Measurements from ENCODE around the gene IGIP. TPM values are rescaled to one million over a fixed set of nuclear protein-coding genes. Genes with fewer than 3 reads are reported as not detected.

Gene IGIP
- total RNA-seq, 1 donor from 2014 or later: 10.1 TPM

DNA sequence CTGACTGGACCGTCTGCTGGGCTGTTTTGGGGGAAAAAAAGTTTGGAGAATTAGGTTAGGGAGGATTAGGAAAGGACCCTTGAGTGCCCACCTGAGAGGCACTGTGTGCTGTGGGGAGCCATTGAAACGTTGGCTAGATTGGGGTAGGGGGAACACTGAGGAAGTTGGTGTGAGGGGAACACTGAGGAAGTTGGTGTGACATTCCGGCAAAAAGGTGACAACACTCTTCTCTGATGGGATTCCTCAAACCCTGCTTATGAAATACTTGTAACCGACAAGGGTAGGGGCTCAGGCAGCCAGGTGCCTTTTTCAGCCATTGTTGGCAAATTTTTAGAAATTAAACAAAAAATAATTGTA is 50.3 kb downstream of the IGIP start:
- DNase-seq (ENCODE audit: missing footprints): no peak
- intact Hi-C loops (cut with DNase I): loop anchor here (5.0 kb wide), 2 partner anchors 51 to 171 kb away; partner anchors contain the start of gene HBEGF
- ATAC-seq: no peak

DNA sequence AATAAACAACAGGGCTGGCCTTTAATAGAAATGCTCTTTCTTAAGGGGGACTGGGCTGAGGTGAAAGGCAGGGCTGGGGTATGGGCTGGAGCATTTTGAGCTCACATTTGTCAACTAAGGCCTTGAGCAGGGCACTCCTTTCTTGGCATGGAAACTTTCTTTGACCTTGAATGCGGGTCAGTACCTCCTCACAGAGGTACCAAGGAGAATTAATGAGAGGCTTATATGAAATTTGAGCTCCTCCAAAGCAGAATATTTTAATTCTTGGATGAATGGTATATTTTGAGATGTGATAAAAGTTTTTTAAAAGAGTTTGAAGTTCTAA is 52.3 kb downstream of the IGIP start:
- DNase-seq (ENCODE audit: missing footprints) (no peak), ATAC-seq (no peak)
- intact Hi-C loops (cut with DNase I): loop anchor here (5.0 kb wide), 2 partner anchors 49 to 169 kb away; partner anchors contain the start of gene HBEGF

DNA sequence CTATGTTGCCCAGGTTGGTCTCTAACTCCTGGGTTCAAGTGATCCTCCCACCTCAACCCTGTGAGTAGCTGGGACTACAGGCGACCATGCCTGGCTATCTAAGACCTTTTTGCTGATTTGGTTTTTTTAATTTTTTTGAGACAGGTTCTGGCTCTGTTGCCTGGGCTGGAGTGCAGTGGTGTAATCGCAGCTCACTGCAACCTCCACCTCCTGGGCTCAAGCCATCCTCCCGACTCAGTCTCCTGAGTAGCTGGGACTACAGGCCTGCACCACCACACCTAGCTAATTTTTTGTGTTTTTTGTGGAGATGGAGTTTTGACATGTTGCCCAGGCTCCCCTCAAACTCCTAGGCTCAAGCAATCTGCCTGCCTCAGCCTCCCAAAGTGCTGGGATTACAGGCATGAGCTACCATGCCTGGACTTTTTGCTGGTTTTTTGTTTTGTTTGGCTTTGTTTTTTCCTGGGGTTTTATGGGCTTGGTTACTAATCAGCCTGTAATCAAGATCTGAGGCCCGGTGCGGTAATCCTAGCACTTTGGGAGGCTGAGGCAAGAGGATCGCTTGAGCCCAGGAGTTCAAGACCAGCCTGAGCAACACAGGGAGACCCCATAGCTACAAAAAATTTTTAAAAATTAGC is 52.9 kb downstream of the IGIP start:
- ATAC-seq (no peak), DNase-seq (ENCODE audit: missing footprints) (no peak)
- intact Hi-C loops (cut with DNase I): loop anchor here (5.0 kb wide), 2 partner anchors 49 to 169 kb away; partner anchors contain the start of gene HBEGF

Other genes with a start within 250 kb of the IGIP start
- 1.9 TPM for gene NRG2, start 82.6 kb upstream of the IGIP start, total RNA-seq
- 22.2 TPM for gene PURA, start 11.8 kb upstream of the IGIP start, total RNA-seq
- gene CYSTM1, start 49.3 kb downstream of the IGIP start, total RNA-seq: 67.0 TPM
- 80.6 TPM for gene PFDN1, start 177.2 kb downstream of the IGIP start, total RNA-seq
- 20.2 TPM for gene HBEGF, start 220.7 kb downstream of the IGIP start, total RNA-seq
- gene SLC4A9, start 234.3 kb downstream of the IGIP start, total RNA-seq: not detected